A549 treated with AZD9567 at 1 μM for 4 hours (cell line): Measurements from ENCODE around the gene OR52E4. TPM values are rescaled to one million over a fixed set of nuclear protein-coding genes. Genes with fewer than 3 reads are reported as not detected.

Experiments
- total RNA-seq: library from RNA; stranded (reverse); fragments of 200-300 nt; extraction: Qiagen RNA extraction; gene quantifications from 5 replicates; pipeline ENCODE4 v1.2.3, GENCODE V29; 2022; ENCODE audit not compliant: insufficient read depth

The OR52E4 gene
- total RNA-seq, result not detected in 5 replicates

DNA sequence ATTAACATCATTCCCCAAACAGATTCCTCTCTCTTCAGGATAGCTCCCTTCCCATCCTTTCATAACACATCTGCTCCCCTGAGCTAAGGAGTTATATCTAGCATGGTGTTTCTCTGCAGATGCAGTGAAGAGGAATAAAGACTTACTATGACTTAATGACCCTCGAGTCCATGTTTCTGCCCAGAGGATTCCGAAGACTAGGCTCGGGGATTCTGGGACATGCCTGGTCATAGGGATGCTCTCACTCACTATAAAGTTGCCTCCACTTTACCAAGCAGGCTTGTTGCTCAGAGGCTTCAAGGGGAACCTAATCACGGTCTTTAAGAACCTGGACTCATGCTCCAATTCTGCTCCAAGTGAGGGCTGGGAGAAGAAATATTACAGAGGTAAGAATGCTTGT is at the start of gene OR52E4:
Gene OR52E4, plus strand, starts transcription at position 301 of the 400 bp plus-strand sequence. CDS start 3,664 bp downstream, outside the sequence.

GRCh38 chr11:5841797-5842196 is 38.6 kb upstream of the OR52E4 start, which contains the start of gene OR52E6:
TSS of gene OR52E6 (minus strand) at chr11:5841897. CDS start at chr11:5841897, 0 bp downstream.

DNA sequence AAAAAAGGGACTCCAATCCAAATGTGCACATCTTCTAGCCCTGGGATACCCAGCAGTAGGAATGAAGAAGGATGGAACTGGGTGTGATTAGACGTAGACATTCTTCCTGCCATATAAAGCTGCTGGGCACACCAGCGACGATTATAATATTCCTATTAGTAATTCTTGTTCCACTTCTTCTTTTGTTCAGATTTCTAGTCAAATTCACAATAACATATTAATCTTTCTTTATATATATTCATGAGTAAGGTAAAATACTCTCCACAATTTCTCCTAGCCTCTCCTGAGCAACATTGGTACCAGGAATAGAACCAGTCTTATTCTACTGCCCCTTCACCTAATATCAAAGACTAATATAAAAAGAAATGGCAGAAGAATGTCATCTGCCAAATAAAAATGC is 22.8 kb upstream of the OR52E4 start, which contains the start of gene OR52E8:
Gene OR52E8, minus strand, starts transcription at position 101 of the 400 bp plus-strand sequence. Its CDS starts 0 bp downstream, at position 101.

DNA sequence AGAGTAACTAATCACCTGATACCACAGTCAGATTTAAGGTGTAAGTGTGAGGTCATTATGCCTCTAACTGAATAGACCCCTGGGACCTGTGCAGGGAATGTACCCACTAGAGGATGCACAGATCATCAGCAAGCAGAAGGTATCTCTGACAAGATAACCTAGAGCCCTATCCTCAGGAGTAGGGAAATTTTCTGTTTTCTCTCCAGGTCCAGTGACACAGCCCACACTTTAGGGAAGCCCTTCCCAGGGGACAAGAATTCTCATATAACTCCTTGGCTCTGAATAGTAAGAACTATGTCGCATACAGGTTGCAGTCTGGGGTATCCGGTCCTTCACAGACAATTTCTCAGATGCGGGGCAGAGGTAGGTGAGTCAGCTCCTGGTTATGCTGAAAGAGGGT is 12.5 kb downstream of the OR52E4 start, which contains the start of gene OR52E5:
Gene OR52E5, plus strand, starts transcription at position 301 of the 400 bp plus-strand sequence. CDS start 7,569 bp downstream, outside the sequence.

Other genes with a start within 250 kb of the OR52E4 start
- 10.0 to 15.7 TPM (median 11.0 TPM) in 5 replicates for gene TRIM5, start 195.6 kb upstream of the OR52E4 start, total RNA-seq
- 0.59 to 1.4 TPM (median 0.83 TPM) in 4 of 5 replicates, not detected in the other for gene TRIM22, start 190.8 kb upstream of the OR52E4 start, total RNA-seq
- gene OR56B1, start 144.2 kb upstream of the OR52E4 start, total RNA-seq, result not detected in 5 replicates
- not detected in 5 replicates for gene OR52N4, start 126.4 kb upstream of the OR52E4 start, total RNA-seq
- gene OR52N5, start 97.3 kb upstream of the OR52E4 start, total RNA-seq, result not detected in 5 replicates
- gene OR52N1, start 89.4 kb upstream of the OR52E4 start, total RNA-seq, result not detected in 5 replicates
- gene OR52N2, start 71.7 kb upstream of the OR52E4 start, total RNA-seq, result not detected in 5 replicates
- not detected in 5 replicates for gene OR52E6, start 38.7 kb upstream of the OR52E4 start, total RNA-seq
- gene OR52E8, start 22.9 kb upstream of the OR52E4 start, total RNA-seq, result not detected in 5 replicates
- not detected in 5 replicates for gene OR52E5, start 12.6 kb downstream of the OR52E4 start, total RNA-seq
- gene OR56A3, start 61.6 kb downstream of the OR52E4 start, total RNA-seq, result not detected in 5 replicates
- not detected in 5 replicates for gene OR56A5, start 87.9 kb downstream of the OR52E4 start, total RNA-seq
- gene OR52L1, start 106.4 kb downstream of the OR52E4 start, total RNA-seq, result not detected in 5 replicates
- gene OR56A4, start 126.3 kb downstream of the OR52E4 start, total RNA-seq, result not detected in 5 replicates
- gene OR56A1, start 150.1 kb downstream of the OR52E4 start, total RNA-seq, result not detected in 5 replicates
- gene OR56B4, start 227.1 kb downstream of the OR52E4 start, total RNA-seq, result not detected in 5 replicates